GM18511 (cell line): ENCODE results near the gene NRF1.

ENCODE experiments used
- ATAC-seq: cut with Tn5 transposase; IDR thresholded peaks from one replicate; pipeline ENCODE4 v1.9.1; 2021; ENCODE audit warnings: mild to moderate bottlenecking, moderate library complexity; ENCODE audit not compliant: unreplicated experiment

Gene NRF1

DNA sequence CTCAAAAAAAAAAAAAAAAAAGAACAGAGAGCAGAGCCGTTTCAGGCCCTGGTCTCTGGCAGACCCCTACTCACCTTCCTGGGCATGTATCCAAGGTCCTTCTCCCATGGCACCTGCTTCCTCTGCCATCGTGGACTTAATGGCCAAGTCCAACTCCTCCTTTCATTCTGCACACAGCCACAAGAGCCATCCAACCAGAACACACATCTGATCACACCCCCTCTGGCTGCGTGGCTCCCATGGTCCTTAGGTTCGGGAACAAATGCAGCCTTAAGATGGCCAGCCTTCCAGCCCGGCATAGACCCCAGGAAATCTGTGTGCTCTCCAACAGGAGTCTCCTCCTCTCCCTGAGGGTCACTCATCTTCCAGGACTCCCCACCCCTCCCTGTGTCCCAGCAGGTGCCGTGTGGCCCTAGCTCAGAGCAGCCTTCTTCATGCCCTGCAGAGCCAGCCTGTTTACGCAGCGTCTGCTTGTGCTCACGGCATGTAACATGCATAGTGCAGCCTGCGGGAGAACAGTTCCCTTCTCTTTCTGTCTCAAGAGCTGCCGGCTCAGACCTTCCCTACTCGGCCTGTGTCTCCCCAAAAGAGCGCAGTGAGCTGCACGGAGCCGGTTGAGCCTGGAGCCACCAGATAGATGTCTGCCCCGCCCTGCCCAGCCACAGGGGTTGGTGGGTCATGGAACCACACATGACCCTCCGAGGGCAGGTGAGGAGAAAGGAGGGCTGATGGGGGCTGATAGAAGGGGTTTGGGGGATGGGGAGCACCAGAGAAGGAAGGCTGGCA is 157.3 kb downstream of the NRF1 start:
- no peak for ATAC-seq

DNA sequence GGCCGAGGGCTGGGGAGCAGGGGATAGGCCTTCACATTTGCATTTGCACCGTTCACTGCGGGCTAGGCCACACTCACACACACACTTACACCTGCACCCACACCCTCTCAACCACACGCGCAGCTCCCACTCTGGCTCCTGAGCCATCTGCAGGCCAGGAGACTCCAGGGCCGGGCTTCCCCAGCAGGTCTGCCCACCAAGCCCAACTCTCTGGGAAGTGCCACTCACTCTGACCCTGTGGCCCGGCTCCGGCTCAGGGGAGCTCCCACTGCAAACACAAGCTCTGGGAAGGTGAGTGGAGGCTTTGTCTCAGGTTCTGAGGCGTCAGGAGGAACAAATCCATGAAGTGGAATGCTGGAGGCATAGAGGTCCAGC is 157.9 kb downstream of the NRF1 start:
- no peak for ATAC-seq

DNA sequence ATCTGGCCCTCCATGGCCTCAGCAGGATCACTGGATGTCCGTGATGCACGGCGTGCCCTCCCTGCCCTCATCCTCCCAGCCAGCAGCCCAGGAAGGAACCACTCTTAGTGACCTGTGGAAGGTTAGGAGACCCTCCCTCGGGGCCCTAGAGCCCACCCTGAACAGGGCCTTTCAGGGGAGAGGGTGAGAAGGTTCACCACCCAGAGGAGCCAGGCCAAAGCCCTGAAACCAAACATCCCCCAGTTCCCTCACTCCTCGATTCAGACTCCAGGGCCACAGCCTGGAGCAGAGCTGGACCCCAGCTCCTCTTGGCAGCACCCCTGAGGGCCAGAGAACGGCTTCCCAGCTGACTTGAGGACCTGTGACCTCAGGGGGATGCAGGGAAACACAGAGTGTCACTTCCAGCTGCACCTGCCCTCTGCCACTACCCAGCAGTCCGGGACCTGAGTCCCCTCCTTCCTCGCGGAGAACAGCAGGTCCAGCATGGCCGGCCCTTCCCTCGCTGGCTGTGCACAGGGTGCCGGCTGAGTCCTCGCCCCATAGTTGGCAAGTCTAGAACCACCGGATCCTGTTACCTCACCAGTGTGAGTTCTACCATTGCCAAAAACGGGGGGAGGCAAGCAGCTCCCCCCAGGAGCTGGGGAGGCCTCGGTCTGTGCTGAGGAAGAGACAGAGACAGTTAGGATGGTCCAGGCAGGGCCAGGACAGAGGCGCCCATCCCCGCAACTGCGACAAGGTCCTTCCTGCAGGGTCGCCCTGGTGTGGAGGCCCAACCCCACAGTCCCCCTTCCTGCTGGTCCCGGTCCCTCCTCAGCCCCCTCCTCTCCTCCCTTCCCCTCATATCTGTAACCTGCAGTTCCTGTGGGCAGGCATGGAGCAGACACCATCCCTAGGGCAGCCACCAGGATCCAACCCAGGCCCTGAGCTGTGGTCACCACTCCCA is 158.6 kb downstream of the NRF1 start:
- no peak for ATAC-seq

DNA sequence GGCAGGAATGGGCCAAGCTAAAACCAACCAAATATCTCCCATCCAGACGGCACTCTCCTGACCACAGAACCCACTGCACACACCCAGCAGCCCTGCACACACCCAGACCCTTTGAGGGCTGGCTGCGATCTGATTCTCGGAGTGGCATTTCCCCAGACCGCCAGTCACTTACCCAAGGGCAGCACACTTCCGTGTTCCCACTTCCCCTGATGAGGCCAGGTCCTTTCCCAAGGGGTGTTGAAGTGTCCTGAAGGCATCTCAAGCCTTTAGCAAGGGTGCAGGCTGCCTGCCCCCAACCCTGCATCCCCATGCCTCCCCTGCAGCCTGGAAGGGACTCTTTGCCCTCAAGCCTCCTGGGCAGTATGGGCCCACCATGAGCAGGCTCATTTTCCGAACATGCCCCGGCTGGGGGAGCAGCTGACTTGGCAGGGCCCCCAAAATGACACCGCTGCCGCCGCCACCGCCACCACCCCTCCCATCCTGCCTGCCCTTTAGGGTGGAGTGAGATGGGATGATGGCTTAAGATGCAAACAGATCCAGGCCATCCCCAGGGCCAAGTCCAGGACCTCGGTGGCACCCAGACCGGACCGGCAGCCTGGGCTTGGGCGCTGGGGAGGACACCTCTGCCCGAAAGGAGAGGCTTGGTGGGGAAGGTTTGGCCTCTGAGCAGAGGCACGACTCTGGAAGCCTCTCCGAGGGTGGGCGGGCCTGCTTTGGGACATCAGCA is 159.8 kb downstream of the NRF1 start:
- no peak for ATAC-seq

DNA sequence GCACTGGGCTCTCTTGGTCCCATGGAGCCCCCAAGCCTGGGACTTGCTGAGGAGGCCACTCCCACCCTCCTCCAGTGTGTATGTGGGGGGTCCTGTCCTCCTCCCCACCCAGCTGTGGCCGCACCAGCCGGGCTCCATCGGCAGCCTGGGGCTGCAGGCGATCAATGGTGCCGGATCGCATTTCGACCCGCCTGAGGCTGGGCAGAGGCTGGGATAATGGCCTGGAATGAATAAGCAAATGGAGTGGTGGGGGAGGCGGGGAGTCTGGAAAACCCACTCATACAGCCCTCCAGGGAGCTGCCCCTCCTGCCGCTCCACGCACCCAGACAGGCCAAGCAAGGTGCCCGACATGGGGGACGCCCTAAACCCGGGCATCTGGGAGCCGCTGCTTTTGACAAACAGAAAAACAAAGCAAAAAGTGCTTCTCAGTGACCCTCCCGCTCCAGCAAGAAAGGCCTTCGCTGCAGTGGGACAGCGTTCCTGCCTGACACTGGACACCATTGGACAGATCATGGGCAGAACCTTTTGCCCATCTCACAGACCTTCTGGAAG is 160.5 kb downstream of the NRF1 start:
- ATAC-seq: no peak

DNA sequence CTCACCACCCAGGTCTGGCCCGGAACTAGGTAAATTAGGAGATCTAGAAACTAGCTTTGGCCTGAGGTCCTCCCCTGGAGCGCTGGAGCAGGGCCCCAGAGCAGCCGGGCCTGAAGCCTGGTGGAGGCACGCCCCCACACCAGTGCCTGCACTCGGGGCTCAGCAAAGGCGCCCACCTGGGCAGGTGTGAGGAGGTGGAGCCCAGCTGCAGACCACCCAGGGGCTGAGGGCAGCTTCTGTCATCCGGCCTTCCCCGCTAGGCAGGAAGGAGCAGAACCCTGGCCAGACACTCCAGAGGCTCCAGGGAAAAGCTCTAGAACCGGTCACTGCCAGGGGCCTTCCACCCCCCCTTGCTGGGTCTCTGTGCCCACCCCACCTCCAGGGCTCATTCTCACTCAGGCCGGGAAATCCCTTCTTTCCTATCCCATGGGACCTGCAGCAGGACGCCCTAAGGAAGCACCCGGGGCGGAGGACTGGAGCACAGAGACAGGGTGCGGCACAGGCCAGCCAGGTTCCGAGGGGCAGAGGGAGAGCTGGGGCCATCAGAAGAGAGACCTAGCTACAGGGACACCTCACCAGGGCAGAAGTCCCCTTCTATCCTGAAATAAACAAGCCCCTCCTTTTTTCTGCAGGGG is 161.2 kb downstream of the NRF1 start:
- ATAC-seq: no peak

DNA sequence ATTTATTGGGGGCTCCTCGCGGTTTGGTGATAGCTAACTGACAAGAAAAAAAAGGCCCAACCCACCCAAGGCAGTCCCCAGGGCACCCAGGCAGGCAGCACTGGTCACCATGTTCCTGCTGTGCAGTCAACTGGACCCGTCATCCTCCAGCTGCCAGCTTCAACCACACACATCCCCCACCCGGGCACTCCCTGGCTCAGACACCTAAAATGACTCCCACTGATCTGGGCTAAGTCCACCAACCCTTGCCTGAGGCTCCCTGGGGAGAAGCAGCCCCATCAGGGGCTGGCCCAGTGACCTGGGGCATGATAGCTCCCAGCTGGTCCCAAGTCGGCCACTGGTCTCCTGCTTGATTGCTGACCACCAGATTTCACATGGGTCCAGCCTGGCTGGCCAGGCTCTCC is 161.8 kb downstream of the NRF1 start:
- ATAC-seq: no peak

DNA sequence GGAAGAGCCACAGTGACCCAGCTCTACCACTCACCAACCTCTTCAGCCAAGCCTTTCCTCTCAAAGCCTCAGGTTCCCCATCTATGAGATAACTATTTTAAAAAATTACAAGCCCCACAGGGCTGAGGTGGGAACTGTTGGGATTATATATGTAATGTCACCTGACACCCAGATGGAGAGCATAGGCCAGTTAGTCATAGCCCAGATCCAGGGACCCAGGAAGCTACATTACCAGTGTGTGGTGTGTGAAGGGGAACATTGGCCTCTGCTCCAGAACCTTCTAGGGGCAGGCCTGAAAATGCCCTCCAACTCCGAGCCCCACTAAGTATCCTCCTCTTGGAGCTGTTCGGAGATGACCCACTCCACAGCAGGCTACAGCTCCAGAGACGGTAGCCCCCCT is 162.4 kb downstream of the NRF1 start:
- no peak for ATAC-seq

DNA sequence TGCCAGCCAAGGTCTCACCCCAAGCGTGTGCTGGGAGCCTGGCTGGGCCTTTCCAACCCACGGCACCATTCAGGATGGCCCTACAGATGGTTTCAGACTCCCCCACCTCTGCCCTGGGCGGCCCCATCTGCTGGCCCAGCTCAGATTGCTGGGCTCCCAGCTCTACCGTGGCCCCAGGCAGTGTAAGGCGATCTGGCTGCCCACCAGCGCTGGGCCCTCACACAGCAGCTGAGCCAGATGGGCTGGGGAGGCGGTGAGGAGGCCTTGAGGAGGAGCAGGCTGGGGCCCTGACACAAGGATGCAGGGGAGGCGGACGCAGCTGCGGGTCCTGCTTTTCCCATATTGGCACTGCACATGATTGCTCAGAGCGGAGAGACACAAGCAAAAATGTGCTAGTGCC is 162.8 kb downstream of the NRF1 start:
- no peak for ATAC-seq

DNA sequence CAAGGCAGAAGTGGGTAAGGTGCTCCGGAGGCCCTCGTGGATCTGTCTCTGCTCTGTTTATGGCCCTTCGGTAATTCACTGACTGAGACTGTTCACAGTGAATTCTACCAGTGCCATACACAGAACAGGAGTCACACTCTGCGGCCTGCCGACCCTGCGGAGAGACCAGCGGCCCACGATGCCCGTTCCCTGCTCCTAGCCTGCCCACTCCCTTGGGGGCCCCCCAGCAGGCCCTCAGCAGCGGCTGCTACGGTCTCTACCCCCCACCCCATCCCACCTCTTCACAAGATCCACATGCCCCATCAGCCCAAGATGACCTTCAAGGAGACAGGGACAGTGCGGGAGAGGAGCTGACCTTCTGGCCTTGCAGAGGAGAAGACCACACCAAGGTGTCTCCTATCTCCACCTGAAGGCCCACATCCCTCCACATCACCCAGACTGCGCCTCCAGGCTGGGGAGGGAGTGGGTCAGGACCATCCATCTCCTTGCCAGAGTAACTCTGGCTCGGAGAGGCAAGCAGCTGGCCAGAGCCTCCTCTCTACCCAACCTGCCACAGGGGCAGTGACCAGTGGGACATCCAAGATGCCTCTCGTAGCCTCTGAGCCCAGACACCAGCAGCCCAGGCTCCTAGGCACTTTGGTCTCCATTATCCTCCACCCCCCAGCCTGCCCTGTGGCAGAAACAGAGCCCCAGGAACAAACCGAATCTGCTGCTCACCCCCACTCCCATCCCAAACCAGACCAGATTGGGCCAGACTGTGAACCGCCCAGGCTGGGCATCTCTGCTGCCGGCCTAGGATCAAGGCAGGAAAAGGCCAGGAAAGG is 163.6 kb downstream of the NRF1 start:
- no peak for ATAC-seq

DNA sequence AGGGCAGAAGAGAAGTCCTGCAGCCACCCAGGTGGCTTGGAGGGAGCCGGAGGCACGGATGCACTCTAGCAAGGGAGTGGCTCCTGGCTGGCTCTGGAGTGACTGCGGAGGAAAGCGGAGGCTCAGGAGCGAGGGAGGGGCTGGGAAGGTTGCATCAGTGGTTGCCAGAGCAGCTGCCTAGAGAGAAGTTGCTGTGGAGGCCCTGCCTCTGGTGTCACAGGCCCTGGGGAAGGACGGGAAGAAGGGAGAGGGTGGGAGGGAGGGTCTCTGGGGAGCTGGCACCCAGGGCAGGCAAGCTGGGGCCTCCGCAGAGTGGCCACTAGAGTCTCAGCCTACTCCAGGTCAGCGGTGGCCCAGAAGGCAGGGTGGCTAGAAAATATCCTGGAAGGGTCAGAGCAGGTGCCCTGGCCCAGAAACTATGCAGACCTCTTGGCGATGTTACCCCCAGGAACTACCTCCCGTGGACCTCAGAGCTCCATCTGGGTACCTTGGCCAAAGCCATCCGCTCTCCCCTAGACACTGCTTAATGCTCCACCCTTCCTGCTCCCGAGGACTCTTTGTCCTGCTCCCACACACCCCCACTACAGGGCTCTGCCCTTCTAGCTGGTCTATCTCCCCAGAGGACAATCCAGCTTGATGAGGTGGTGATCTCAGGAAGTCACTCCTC is 164.3 kb downstream of the NRF1 start:
- no peak for ATAC-seq

DNA sequence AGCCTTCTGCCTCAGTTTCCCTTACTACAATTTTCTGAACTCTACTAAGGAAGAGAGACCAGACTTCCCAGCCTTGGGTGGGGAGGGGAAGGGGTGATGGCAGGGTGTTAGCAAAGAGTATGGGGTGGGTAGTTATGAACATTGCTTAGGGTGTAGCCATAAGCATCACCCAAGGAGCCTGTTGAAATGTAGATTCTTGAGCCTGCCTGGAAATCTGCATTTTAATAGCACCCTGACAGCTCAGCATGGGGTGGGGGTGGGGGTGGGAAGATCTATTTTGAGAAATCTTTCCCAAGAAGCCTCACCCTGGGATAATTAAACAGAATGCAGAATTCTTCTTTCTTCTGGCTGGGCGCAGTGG is 164.8 kb downstream of the NRF1 start:
- no peak for ATAC-seq

DNA sequence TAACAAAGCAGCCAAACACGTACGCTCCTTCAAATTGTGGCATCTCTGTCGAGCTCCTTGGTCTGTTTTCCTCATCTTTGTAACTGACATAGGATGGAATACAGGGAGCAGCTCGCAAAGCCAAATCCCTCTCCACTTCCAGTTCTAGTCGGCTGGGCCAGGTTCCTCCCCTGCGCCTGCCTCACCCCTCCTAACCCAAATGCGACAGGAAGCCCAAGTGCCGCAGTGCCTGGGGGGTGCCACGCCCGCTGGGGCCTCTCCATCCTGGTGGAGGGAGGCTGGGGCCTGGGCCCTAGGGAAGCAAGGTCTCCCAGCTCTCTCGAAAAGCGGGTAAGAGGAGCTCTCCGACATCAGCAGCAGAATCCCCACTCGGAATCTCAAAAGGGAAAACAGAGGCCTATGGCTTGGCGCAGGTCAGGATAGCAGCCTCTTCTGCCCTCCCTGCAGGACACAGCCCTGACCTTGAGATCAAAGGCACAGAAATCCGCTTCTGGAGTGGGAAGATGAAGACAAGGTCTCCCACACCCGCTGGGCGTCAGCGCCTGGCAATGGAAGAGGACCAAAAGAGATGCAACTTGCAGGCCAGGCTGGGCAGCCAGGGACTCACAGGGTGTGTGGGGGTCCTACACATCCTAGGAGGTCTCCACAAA is 165.8 kb downstream of the NRF1 start:
- no peak for ATAC-seq

DNA sequence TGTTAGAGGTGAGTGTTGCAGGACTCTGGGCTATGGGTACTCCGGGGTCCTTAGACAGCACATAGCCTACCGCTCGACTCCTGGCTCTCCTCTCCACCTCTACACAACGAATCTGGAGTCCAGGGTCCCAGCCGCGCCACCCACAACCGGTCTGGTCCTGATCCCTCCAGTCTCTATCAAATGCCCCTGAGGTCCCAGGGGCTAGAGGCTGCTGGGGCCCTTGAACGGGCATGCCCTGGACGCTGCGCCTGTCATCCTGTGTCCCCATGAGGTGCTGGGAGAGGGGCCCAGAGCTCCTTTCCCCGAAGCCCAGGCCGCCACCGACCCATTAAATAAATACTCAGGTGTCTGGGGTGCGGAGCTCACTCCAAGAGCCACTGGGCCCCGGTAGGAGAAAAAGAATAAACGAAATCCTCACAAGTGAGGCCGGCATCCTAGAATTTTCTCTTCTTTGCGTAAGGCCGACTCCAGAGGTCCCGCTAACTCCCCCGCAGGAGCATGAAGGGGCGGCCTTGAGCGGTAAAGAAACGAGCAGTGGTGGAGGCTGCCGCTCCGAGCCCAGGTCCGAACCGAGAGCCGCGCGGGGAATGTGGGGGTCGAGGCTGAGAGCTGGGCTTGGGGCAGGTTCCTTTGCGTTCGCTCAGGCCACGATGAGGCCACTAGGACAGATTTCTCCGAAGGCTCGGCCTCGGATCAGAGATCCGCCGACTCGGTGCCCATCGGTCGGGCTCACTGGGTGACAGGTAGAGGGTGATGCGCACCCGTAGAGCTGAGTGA is 166.7 kb downstream of the NRF1 start:
- no peak for ATAC-seq

DNA sequence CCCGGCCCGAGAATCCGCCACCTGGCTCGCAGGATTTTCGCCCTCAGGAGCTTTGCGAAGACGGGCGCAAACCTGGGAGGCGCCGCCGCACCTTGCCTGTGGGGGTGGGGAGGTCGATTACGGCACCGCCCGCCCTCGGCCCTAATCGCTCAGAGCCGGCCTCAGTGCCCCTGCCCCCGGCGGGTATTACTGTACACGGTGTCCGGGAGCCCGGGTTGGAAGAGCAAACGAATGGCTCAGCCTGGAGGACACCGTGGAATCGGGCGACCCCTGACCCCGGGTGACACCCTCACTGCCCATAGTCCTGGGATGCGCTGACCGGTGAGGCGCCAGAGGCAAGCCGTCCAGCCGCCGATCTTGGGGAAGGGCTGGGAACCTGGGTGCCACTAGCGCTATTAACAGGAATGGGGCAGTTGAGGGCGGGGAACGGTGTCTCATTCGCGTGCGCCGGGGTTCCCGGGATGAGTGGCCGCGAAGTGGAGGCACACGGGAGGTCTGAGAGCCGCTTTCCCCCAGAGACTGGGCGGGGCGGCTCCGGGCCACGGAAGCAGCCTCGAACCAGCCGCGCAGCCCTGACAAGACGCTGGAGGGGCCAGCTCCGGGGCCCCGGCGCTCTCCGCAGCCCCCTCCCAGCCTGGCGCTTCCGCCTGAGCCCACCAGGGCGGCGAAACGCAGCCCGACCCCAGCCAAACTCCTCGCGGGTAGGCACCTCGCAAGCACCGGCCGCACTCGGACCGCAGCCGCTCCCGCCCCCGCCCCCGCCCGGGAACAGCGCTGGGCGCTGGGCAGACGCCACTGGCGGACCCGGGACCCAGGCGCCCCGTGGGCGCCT is 167.5 kb downstream of the NRF1 start:
- peak; percentile 4 for ATAC-seq

DNA sequence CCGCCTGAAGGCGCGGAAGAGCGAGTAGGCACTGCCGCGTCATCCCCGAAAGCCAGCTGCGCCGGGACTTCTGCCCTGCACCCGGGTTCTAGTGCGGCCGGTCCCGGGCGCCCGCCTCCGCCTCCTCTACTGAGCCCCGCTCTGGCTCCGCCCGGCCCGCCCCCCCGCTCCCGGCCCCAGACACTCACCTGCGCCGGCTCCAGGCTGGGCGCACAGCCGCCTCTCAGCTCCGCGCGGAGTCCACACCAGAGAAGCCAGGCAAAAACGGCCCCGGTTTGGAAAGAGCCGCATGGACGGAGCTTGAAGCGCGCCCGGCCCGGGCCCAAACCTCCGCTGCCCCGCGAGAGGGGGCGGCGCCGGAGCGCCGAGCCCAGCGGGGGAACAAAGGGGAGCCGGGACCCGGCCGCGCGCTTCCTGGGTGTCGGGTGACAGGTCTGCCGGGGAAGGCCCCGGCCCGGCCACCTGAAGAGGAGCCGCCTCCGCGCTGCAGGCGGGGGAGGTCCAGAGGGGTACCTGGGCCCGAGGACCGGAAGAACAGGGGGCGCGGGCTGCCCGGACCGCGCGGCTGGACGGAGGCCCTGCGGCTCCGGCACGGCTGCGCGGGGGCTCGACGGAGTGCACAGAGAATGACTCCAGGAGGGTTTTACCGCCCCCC is 168.2 kb downstream of the NRF1 start:
- peak; percentile 41 for ATAC-seq
